ENCODE measurements around the gene MUC5AC. TPM values are rescaled to one million over a fixed set of nuclear protein-coding genes. Genes with fewer than 3 reads are reported as not detected.

Gene MUC5AC
- total RNA-seq, 2 donors from 2014 or later: not detected

GRCh38 chr11:1197886-1198560 lies 40.3 kb downstream of the MUC5AC start:
- no peak overlapping the region for H3K27ac ChIP-seq
- no peak for DNase-seq (ENCODE audit: low spot score)
- no peak for TF ChIP-seq CTCF (IDR thresholded peaks at IDR 0.05)
- H3K36me3 ChIP-seq: no peaks in the 10 kb centered on the region
- no peaks in the 10 kb centered on the region for H3K9me3 ChIP-seq
- no peaks in the 10 kb centered on the region for H3K4me1 ChIP-seq
- peaks cover 0 to 5% of the 10 kb centered on the region in 2 donors for H3K27me3 ChIP-seq
- H3K4me3 ChIP-seq: no peak overlapping the region

GRCh38 chr11:1198561-1199240 lies 40.9 kb downstream of the MUC5AC start:
- Histone ChIP-seq H3K36me3 (no peaks in the 10 kb centered on the region), H3K4me3 (no peak overlapping the region), H3K27me3 (peaks cover 0 to 5% of the 10 kb centered on the region in 2 donors), H3K27ac (no peak overlapping the region), H3K4me1 (no peaks in the 10 kb centered on the region), H3K9me3 (no peaks in the 10 kb centered on the region)
- no peak for TF ChIP-seq CTCF (IDR thresholded peaks at IDR 0.05)
- DNase-seq (ENCODE audit: low spot score): no peak

DNA sequence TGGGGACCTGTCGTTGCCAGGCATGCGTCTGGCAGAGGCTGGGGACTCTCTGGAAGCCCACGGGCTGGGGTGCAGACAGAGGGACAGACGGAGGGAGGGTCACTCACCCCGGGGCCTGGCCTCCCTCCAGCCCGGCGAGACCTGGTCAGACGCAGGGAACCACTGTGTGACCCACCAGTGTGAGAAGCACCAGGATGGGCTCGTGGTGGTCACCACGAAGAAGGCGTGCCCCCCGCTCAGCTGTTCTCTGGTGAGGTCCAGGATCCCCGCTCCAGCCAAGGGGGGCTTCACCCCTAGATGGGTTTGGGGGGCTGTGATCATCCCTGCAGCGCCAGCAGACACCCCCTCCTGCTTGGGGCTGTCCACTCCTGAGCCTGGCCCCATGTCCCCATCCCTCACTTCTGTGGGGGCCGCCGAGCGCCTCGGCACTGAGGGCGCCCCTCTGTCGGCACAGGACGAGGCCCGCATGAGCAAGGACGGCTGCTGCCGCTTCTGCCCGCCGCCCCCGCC lies 41.5 kb downstream of the MUC5AC start:
- H3K4me3 ChIP-seq: no peak overlapping the region
- no peak for DNase-seq (ENCODE audit: low spot score)
- no peak overlapping the region for H3K27ac ChIP-seq
- H3K9me3 ChIP-seq: no peaks in the 10 kb centered on the region
- H3K27me3 ChIP-seq: peaks cover 0 to 5% of the 10 kb centered on the region in 2 donors
- TF ChIP-seq CTCF (IDR thresholded peaks at IDR 0.05): no peak
- no peaks in the 10 kb centered on the region for H3K36me3 ChIP-seq
- no peaks in the 10 kb centered on the region for H3K4me1 ChIP-seq

DNA sequence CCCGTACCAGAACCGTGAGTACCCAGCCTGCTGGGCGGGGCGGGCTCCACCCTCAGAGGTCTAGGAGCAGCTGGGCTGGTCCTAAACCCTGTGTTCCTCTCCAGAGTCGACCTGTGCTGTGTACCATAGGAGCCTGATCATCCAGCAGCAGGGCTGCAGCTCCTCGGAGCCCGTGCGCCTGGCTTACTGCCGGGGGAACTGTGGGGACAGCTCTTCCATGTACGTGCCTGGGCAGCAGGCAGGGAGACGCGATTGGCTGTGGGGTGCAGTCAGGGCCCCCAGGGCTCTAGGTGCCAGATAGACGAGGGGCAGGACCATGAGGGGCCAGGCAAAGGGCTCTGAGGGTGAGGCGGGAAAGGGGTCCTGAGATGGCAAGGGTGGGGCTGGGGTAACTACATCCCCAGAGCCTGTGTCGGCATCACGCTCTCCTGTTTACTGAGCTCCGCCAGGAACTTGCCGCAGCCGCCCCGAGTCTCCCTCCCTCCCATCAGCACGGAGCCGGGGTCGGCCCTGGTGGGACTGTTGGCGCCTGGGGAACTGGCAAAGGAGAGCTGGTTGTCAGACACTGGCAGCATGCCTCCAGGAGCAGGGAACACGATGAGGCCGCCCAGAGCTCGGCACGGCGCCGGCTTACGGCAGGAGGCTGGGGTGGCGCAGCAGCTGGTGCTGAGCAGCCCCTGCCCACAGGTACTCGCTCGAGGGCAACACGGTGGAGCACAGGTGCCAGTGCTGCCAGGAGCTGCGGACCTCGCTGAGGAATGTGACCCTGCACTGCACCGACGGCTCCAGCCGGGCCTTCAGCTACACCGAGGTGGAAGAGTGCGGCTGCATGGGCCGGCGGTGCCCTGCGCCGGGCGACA lies 42.2 kb downstream of the MUC5AC start:
- Histone ChIP-seq H3K4me3 (no peak overlapping the region), H3K4me1 (no peaks in the 10 kb centered on the region), H3K27ac (no peak overlapping the region), H3K36me3 (no peaks in the 10 kb centered on the region), H3K9me3 (no peaks in the 10 kb centered on the region), H3K27me3 (peaks cover 0 to 5% of the 10 kb centered on the region in 2 donors)
- TF ChIP-seq CTCF (IDR thresholded peaks at IDR 0.05): no peak
- DNase-seq (ENCODE audit: low spot score): no peak

- no peak for DNase-seq (ENCODE audit: low spot score)
Observed at GRCh38 chr11:1200611-1201191, 42.9 kb downstream of the MUC5AC start.

More at GRCh38 chr11:1200611-1201191, 42.9 kb downstream of the MUC5AC start:
- Histone ChIP-seq H3K36me3 (no peaks in the 10 kb centered on the region), H3K4me1 (no peaks in the 10 kb centered on the region), H3K9me3 (no peaks in the 10 kb centered on the region), H3K4me3 (no peak overlapping the region), H3K27ac (no peak overlapping the region), H3K27me3 (peaks cover 0 to 5% of the 10 kb centered on the region in 2 donors)
- TF ChIP-seq CTCF (IDR thresholded peaks at IDR 0.05): no peak

Data from right atrium auricular region (tissue), 2 donors.